Body of pancreas (tissue), 4 donors: ENCODE data around the gene SLC38A2.

Experiments used
- CTCF ChIP-seq, 7 experiments: fragments of 450-650 bp in 4 of 7; fragments of 200-600 bp in 3 of 7; sonication (generic) in 3 of 7; IDR thresholded peaks; one replicate each; pipeline ENCODE4 v1.5.1; 2016 to 2019; ENCODE audit warnings: antibody characterized with exemption in 7 of 7
- POLR2A ChIP-seq, 3 donors: fragments of 450-650 bp; IDR thresholded peaks; one replicate each; pipeline ENCODE4 v1.6.1; 2016; ENCODE audit warnings: antibody characterized with exemption in 3 of 3, mild to moderate bottlenecking in 2 of 3

GRCh38 chr12:46382964-46383653 is 10.5 kb upstream of the SLC38A2 start:
- peak in 2 of 3 donors; percentile 24 to 78 for TF ChIP-seq POLR2A (IDR thresholded peaks at IDR 0.05)
- peak in 3 of 7 experiments; percentile 13 to 43 (median 22) for TF ChIP-seq CTCF (IDR thresholded peaks at IDR 0.05)
